Lung (tissue), 12 donors: ENCODE measurements around the gene PRPF8. TPM values are rescaled to one million over a fixed set of nuclear protein-coding genes. Genes with fewer than 3 reads are reported as not detected.

Source experiments
- ATAC-seq: fragments of 200-7000 bp; cut with Tn5 transposase; one replicate; pipeline ENCODE4 v1.9.1; 2020; ENCODE audit warnings: moderate number of reproducible peaks; ENCODE audit not compliant: insufficient read depth, low FRiP score
- DNase-seq, 3 donors: peaks; one replicate each; pipeline ENCODE4 v3.0.0-alpha.2; 2013 to 2017
- H3K27ac ChIP-seq, 2 donors: one replicate each; pipeline ENCODE4 v1.5.1; 2013; ENCODE audit warnings: mild to moderate bottlenecking in 2 of 2, moderate library complexity in 2 of 2, control low read depth in 1 of 2, inconsistent platforms in 1 of 2, low read depth in 1 of 2, low read length in 1 of 2
- H3K27me3 ChIP-seq, 3 donors: one replicate each; pipeline ENCODE4 v1.5.1; 2013; ENCODE audit warnings: low read length in 2 of 3; ENCODE audit not compliant: control insufficient read depth in 3 of 3, insufficient read depth in 3 of 3
- H3K36me3 ChIP-seq, 4 donors: one replicate each; pipeline ENCODE4 v1.5.1; 2013; ENCODE audit warnings: low read length in 4 of 4, mild to moderate bottlenecking in 1 of 4, moderate library complexity in 1 of 4; ENCODE audit not compliant: control insufficient read depth in 4 of 4, insufficient read depth in 4 of 4
- H3K4me1 ChIP-seq, 5 donors: one replicate each; pipeline ENCODE4 v1.5.1; 2013; ENCODE audit warnings: low read length in 5 of 5, mild to moderate bottlenecking in 2 of 5, moderate library complexity in 1 of 5; ENCODE audit not compliant: control insufficient read depth in 5 of 5, insufficient read depth in 5 of 5
- H3K4me3 ChIP-seq: one replicate; pipeline ENCODE4 v1.5.1; 2013; ENCODE audit warnings: mild to moderate bottlenecking, control low read depth, moderate library complexity
- H3K9ac ChIP-seq, 2 donors: one replicate each; pipeline ENCODE4 v1.5.1; 2013; ENCODE audit warnings: low read length in 2 of 2, control low read depth in 1 of 2; ENCODE audit not compliant: insufficient read depth in 1 of 2
- H3K9me3 ChIP-seq, 4 donors: one replicate each; pipeline ENCODE4 v1.5.1; 2013; ENCODE audit warnings: low read length in 3 of 4, mild to moderate bottlenecking in 1 of 4, moderate library complexity in 1 of 4; ENCODE audit not compliant: control insufficient read depth in 4 of 4, insufficient read depth in 3 of 4
- CTCF ChIP-seq: IDR thresholded peaks from 2 replicates; pipeline ENCODE4 v1.5.1; 2012; ENCODE audit warnings: mild to moderate bottlenecking; ENCODE audit errors: control extremely low read depth, extremely low read depth
- WGBS, 2 donors: extraction: QIAGEN DNeasy Blood & Tissue Kit; methylation state at CpG; one replicate each; pipeline ENCODE4 v1.1.7; 2013; 5-methylcytosine and 5-hydroxymethylcytosine counted together
- polyA plus RNA-seq, 2 donors: library from polyadenylated mRNA; stranded (reverse); fragments of 200-250 nt; gene quantifications; one replicate each; pipeline ENCODE4 v1.2.1, GENCODE V29; 2013
- total RNA-seq, 2 donors: library from RNA; depleted of rRNA in 1 of 2; stranded (reverse); fragments of >200 nt in 1 of 2; gene quantifications; one replicate each; pipeline ENCODE4 v1.2.1, GENCODE V29; 2014 to 2021
- donor health status: control.
- donor health status: control.
- donor health status: Bipolar disorder and iron deficiency.
- donor health status: healthy.
- donor health status: DM: yes; HTN: yes; CAD: no.

PRPF8 gene
- total and polyA plus RNA-seq, 4 donors: 97.2 to 277 (median 161) TPM

GRCh38 chr17:1638624-1639300 lies 45.9 kb downstream of the PRPF8 start:
- TF ChIP-seq CTCF: no peak
- Histone ChIP-seq H3K4me1 (peaks cover 0 to 8% (median 3%) of the 10 kb centered on the region in 5 donors), H3K4me3 (no peak overlapping the region), H3K9me3 (no peaks in the 10 kb centered on the region), H3K36me3 (peaks cover 0 to 31% (median 1%) of the 10 kb centered on the region in 4 donors), H3K27me3 (no peaks in the 10 kb centered on the region), H3K27ac (peak overlapping the region in 1 of 2 donors; percentile 26), H3K9ac (no peak overlapping the region)
- WGBS, 2 donors: 76 to 78% methylated on average over 19 of the region's 19 CpGs
- ATAC-seq (no peak), DNase-seq (no peak)

- no peaks in the 10 kb centered on the region for H3K9me3 ChIP-seq
- WGBS, 2 donors: 63 to 71% methylated on average over 17 of the region's 17 CpGs
- ATAC-seq (no peak), DNase-seq (peak; percentile 52 to 64 (median 56))
- H3K4me3 ChIP-seq: no peak overlapping the region
- no peak for TF ChIP-seq CTCF
- no peaks in the 10 kb centered on the region for H3K27me3 ChIP-seq
- peaks cover 0 to 5% (median 0%) of the 10 kb centered on the region in 5 donors for H3K4me1 ChIP-seq
- H3K9ac ChIP-seq: no peak overlapping the region
- peaks cover 0 to 31% (median 1%) of the 10 kb centered on the region in 4 donors for H3K36me3 ChIP-seq
- peak overlapping the region in 1 of 2 donors; percentile 0 for H3K27ac ChIP-seq
Observed at GRCh38 chr17:1638171-1638590, 46.5 kb downstream of the PRPF8 start.

GRCh38 chr17:1636732-1637285 lies 47.9 kb downstream of the PRPF8 start:
- no peak for DNase-seq
- H3K36me3 ChIP-seq: peaks cover 0 to 31% (median 1%) of the 10 kb centered on the region in 4 donors
- no peaks in the 10 kb centered on the region for H3K9me3 ChIP-seq
- H3K9ac ChIP-seq: no peak overlapping the region
- H3K27ac ChIP-seq: no peak overlapping the region
- H3K27me3 ChIP-seq: no peaks in the 10 kb centered on the region
- WGBS, 2 donors: 86 to 89% methylated on average over 15 of the region's 15 CpGs
- H3K4me1 ChIP-seq: peaks cover 0 to 5% (median 0%) of the 10 kb centered on the region in 5 donors
- no peak overlapping the region for H3K4me3 ChIP-seq
- no peak for ATAC-seq
- no peak for TF ChIP-seq CTCF
